Neural cell (in vitro differentiated cells): ENCODE results near the gene FAM53B. TPM values are rescaled to one million over a fixed set of nuclear protein-coding genes. Genes with fewer than 3 reads are reported as not detected.
A peak's percentile ranks its signal among the peaks of the same experiment; 100 is the strongest.

Experiments
- H2AFZ ChIP-seq: fragments of 200-600, 300-800 bp; sonication (generic), shearing (Covaris generic); 2 replicates; pipeline ENCODE4 v1.6.0; 2014; ENCODE audit warnings: low read depth, mild to moderate bottlenecking, antibody characterized with exemption, low read length, moderate library complexity
- H3F3A ChIP-seq: fragments of 200-600 bp; shearing (Covaris generic); 2 replicates; pipeline ENCODE4 v1.6.1; 2016; ENCODE audit warnings: mild to moderate bottlenecking, moderate library complexity, mixed read lengths, antibody characterized with exemption, low read length; ENCODE audit not compliant: insufficient read depth, poor library complexity, severe bottlenecking
- H3K27ac ChIP-seq: fragments of 200-600, 300-800 bp; sonication (generic), shearing (Covaris generic); 2 replicates; pipeline ENCODE4 v1.5.1; 2014; ENCODE audit warnings: mild to moderate bottlenecking, low read length, moderate library complexity
- H3K27me3 ChIP-seq: fragments of 300-800, 200-600 bp; sonication (generic), shearing (Covaris generic); 2 replicates; pipeline ENCODE4 v1.6.0; 2014; ENCODE audit warnings: mild to moderate bottlenecking, low read depth, low read length, moderate library complexity; ENCODE audit not compliant: insufficient read depth
- H3K36me3 ChIP-seq: fragments of 300-800, 200-600 bp; sonication (generic), shearing (Covaris generic); 2 replicates; pipeline ENCODE4 v1.5.1; 2014; ENCODE audit warnings: mild to moderate bottlenecking, antibody characterized with exemption, low read length, moderate library complexity; ENCODE audit not compliant: insufficient read depth
- H3K4me2 ChIP-seq: fragments of 300-800, 200-600 bp; sonication (generic), shearing (Covaris generic); 2 replicates; pipeline ENCODE4 v1.6.0; 2014; ENCODE audit warnings: mild to moderate bottlenecking, low read length
- H3K4me3 ChIP-seq: fragments of 300-800, 200-600 bp; sonication (generic), shearing (Covaris generic); 2 replicates; pipeline ENCODE4 v1.5.1; 2014; ENCODE audit warnings: mild to moderate bottlenecking, low read length, moderate library complexity
- H3K79me2 ChIP-seq: fragments of 200-600 bp; shearing (Covaris generic); replicated peaks from 2 replicates; pipeline ENCODE4 v1.6.0; 2014; ENCODE audit warnings: mild to moderate bottlenecking, low read length, moderate library complexity; ENCODE audit not compliant: insufficient read depth
- H3K9ac ChIP-seq: fragments of 300-800, 200-600 bp; sonication (generic), shearing (Covaris generic); 2 replicates; pipeline ENCODE4 v1.6.1; 2016; ENCODE audit warnings: mild to moderate bottlenecking, low read length, mixed read lengths
- H3K9me2 ChIP-seq: fragments of 200-600 bp; shearing (Covaris generic); 2 replicates; pipeline ENCODE4 v1.6.1; 2016; ENCODE audit warnings: mild to moderate bottlenecking, low read length, mixed read lengths; ENCODE audit not compliant: insufficient read depth
- H3K9me3 ChIP-seq: fragments of 200-600, 300-800 bp; sonication (generic), shearing (Covaris generic); 2 replicates; pipeline ENCODE4 v1.6.1; 2016; ENCODE audit warnings: mild to moderate bottlenecking, mixed run types, low read length, moderate library complexity, mixed read lengths
- H4K20me1 ChIP-seq: fragments of 200-600 bp; shearing (Covaris generic); 2 replicates; pipeline ENCODE4 v1.6.1; 2016; ENCODE audit warnings: mild to moderate bottlenecking, mixed run types; ENCODE audit not compliant: insufficient read depth
- CTCF ChIP-seq: fragments of 450-650 bp; IDR thresholded peaks from 2 replicates; pipeline ENCODE4 v1.5.1; 2014; ENCODE audit warnings: antibody characterized with exemption, mild to moderate bottlenecking, moderate library complexity; ENCODE audit not compliant: poor library complexity, severe bottlenecking
- EP300 ChIP-seq: fragments of 450-650 bp; conservative IDR thresholded peaks from 2 replicates; pipeline ENCODE4 v1.6.1; 2014; ENCODE audit warnings: antibody characterized with exemption, mild to moderate bottlenecking, moderate library complexity; ENCODE audit not compliant: poor library complexity, severe bottlenecking
- EZH2 ChIP-seq: fragments of 200-600, 300-800 bp; shearing (Covaris generic), sonication (generic); IDR thresholded peaks from 2 replicates; pipeline ENCODE4 v1.6.1; 2014; ENCODE audit warnings: antibody characterized with exemption, low read length, borderline replicate concordance, mild to moderate bottlenecking; ENCODE audit not compliant: insufficient read depth, poor library complexity, severe bottlenecking
- MXI1 ChIP-seq: fragments of 450-650 bp; conservative IDR thresholded peaks from 2 replicates; pipeline ENCODE4 v1.6.1; 2014; ENCODE audit warnings: antibody characterized with exemption, mild to moderate bottlenecking; ENCODE audit not compliant: poor library complexity, severe bottlenecking
- POLR2AphosphoS5 ChIP-seq: IDR thresholded peaks from 2 replicates; pipeline ENCODE4 v1.6.1; 2012
- RAD21 ChIP-seq: fragments of 450-650 bp; conservative IDR thresholded peaks from 2 replicates; pipeline ENCODE4 v1.6.1; 2014; ENCODE audit warnings: antibody characterized with exemption, mild to moderate bottlenecking, moderate library complexity
- REST ChIP-seq: IDR thresholded peaks from 2 replicates; pipeline ENCODE4 v1.6.1; 2012; ENCODE audit warnings: borderline replicate concordance
- SMC3 ChIP-seq: fragments of 450-650 bp; conservative IDR thresholded peaks from 2 replicates; pipeline ENCODE4 v1.6.1; 2014; ENCODE audit warnings: antibody characterized with exemption, mild to moderate bottlenecking, moderate library complexity; ENCODE audit not compliant: poor library complexity
- TAF1 ChIP-seq: IDR thresholded peaks from 2 replicates; pipeline ENCODE4 v1.6.1; 2012; ENCODE audit warnings: low read depth
- polyA plus RNA-seq: library from polyadenylated mRNA; depleted of rRNA; stranded (reverse); fragments of >200 nt; gene quantifications from 2 replicates; pipeline ENCODE4 v1.2.3, GENCODE V29; 2014

The FAM53B gene
- polyA plus RNA-seq, 1 donor from 2014 or later: 21.8 TPM

- H3K27ac ChIP-seq: peak overlapping the region; percentile 30
Observed at GRCh38 chr10:124671486-124672075, 72.6 kb downstream of the FAM53B start.

GRCh38 chr10:124670849-124671248 lies 73.3 kb downstream of the FAM53B start:
- Histone ChIP-seq H4K20me1 (peaks cover 3% of the 10 kb centered on the region), H3K9me2 (no peaks in the 10 kb centered on the region), H3K4me2 (no peak overlapping the region), H3F3A (no peaks in the 10 kb centered on the region), H3K9ac (no peak overlapping the region), H3K9me3 (no peaks in the 10 kb centered on the region), H3K79me2 (peaks cover 1% of the 10 kb centered on the region), H3K36me3 (no peaks in the 10 kb centered on the region), H3K4me3 (no peak overlapping the region), H2AFZ (no peak overlapping the region), H3K27me3 (no peaks in the 10 kb centered on the region), H3K27ac (peak overlapping the region; percentile 30)
- TF ChIP-seq REST (no peak), TAF1 (no peak), POLR2AphosphoS5 (peak; percentile 49)

More at GRCh38 chr10:124671486-124672075, 72.6 kb downstream of the FAM53B start:
- Histone ChIP-seq H3K4me2 (no peak overlapping the region), H3K9me2 (no peaks in the 10 kb centered on the region), H2AFZ (no peak overlapping the region), H3K9me3 (no peaks in the 10 kb centered on the region), H3K79me2 (peaks cover 5% of the 10 kb centered on the region), H3K9ac (no peak overlapping the region), H3K4me3 (no peak overlapping the region), H4K20me1 (peaks cover 3% of the 10 kb centered on the region), H3F3A (no peaks in the 10 kb centered on the region), H3K36me3 (no peaks in the 10 kb centered on the region), H3K27me3 (no peaks in the 10 kb centered on the region)
- TF ChIP-seq SMC3: no peak
- no peak for TF ChIP-seq EP300
- TF ChIP-seq MXI1: no peak
- TF ChIP-seq POLR2AphosphoS5: no peak
- no peak for TF ChIP-seq REST
- no peak for TF ChIP-seq RAD21
- TF ChIP-seq TAF1: no peak
- TF ChIP-seq CTCF: no peak
- no peak for TF ChIP-seq EZH2
